NCI-H748 treated with DMSO at 0.1 percent for 48 hours (cell line): ENCODE data around the gene PPY.
"Not testable (repeated sequence)": the region's sequence is repeated elsewhere in the genome, so short reads cannot be mapped to it uniquely, and the experiment has no call there.

ENCODE experiments used
- DNase-seq: peaks from one replicate; lab custom pipeline; 2025; lab: John Stamatoyannopoulos, UW

The PPY gene

GRCh38 chr17:43931062-43931571, 11.2 kb downstream of the PPY start:
- no peak for DNase-seq

GRCh38 chr17:43928609-43929008, 13.7 kb downstream of the PPY start:
- DNase-seq = no peak

GRCh38 chr17:43927929-43928328, 14.3 kb downstream of the PPY start:
- not testable (repeated sequence) for DNase-seq

- DNase-seq = no peak
Measured at GRCh38 chr17:43927060-43927864, 15.0 kb downstream of the PPY start.

GRCh38 chr17:43924558-43924957, 17.7 kb downstream of the PPY start:
- DNase-seq = no peak

GRCh38 chr17:43920500-43921095, 21.7 kb downstream of the PPY start:
- no peak for DNase-seq

- no peak for DNase-seq
Measured at GRCh38 chr17:43918026-43918389, 24.3 kb downstream of the PPY start.

- DNase-seq = no peak
Measured at GRCh38 chr17:43917348-43918025, 24.8 kb downstream of the PPY start.

GRCh38 chr17:43917016-43917347, 25.3 kb downstream of the PPY start:
- DNase-seq = no peak

GRCh38 chr17:43916385-43916784, 25.9 kb downstream of the PPY start:
- DNase-seq = no peak

GRCh38 chr17:43915559-43915958, 26.7 kb downstream of the PPY start:
- DNase-seq = no peak

- DNase-seq = no peak
Measured at GRCh38 chr17:43914451-43914850, 27.8 kb downstream of the PPY start.

- DNase-seq = no peak
Measured at GRCh38 chr17:43913584-43913983, 28.7 kb downstream of the PPY start.

- no peak for DNase-seq
Measured at GRCh38 chr17:43912635-43913304, 29.5 kb downstream of the PPY start.

- no peak for DNase-seq
Measured at GRCh38 chr17:43911904-43912303, 30.4 kb downstream of the PPY start.

GRCh38 chr17:43909537-43910231, 32.6 kb downstream of the PPY start:
- DNase-seq = no peak

- peak; percentile 63 for DNase-seq
Measured at GRCh38 chr17:43907998-43908721, 34.1 kb downstream of the PPY start.

- DNase-seq = peak; percentile 70
Measured at GRCh38 chr17:43907425-43907981, 34.8 kb downstream of the PPY start, which contains the start of gene MPP2. TSS of gene MPP2 (minus strand) at chr17:43907536. CDS start at chr17:43904460, 3,076 bp downstream.

- DNase-seq = no peak
Measured at GRCh38 chr17:43906951-43907424, 35.3 kb downstream of the PPY start.

- peak; percentile 52 for DNase-seq
Measured at GRCh38 chr17:43905985-43906852, 36.1 kb downstream of the PPY start.
